A204.1 (cell line): ENCODE data around the gene AFAP1.
A peak's percentile ranks its signal among the peaks of the same experiment; 100 is the strongest.

Source experiments
- FAIRE-seq: peaks from 2 replicates; lab custom pipeline; 2012; peaks lifted over from hg19 to GRCh38; lab: Jason Lieb, UNC

The AFAP1 gene

GRCh38 chr4:7862561-7863192 lies 77.0 kb downstream of the AFAP1 start:
- no peak for FAIRE-seq

- FAIRE-seq, result no peak
Observed at GRCh38 chr4:7861440-7861881, 78.2 kb downstream of the AFAP1 start.

GRCh38 chr4:7860600-7861163 lies 79.0 kb downstream of the AFAP1 start:
- FAIRE-seq, result no peak

- FAIRE-seq, result no peak
Observed at GRCh38 chr4:7859326-7859725, 80.3 kb downstream of the AFAP1 start.

- no peak for FAIRE-seq
Observed at GRCh38 chr4:7858498-7858897, 81.2 kb downstream of the AFAP1 start.

GRCh38 chr4:7857993-7858392 lies 81.7 kb downstream of the AFAP1 start:
- FAIRE-seq, result no peak

GRCh38 chr4:7857238-7857701 lies 82.4 kb downstream of the AFAP1 start:
- no peak for FAIRE-seq

GRCh38 chr4:7855731-7856130 lies 83.9 kb downstream of the AFAP1 start:
- FAIRE-seq, result no peak

- FAIRE-seq, result no peak
Observed at GRCh38 chr4:7854697-7855370, 84.8 kb downstream of the AFAP1 start.

- FAIRE-seq, result no peak
Observed at GRCh38 chr4:7854216-7854615, 85.4 kb downstream of the AFAP1 start.

GRCh38 chr4:7853271-7853670 lies 86.4 kb downstream of the AFAP1 start:
- no peak for FAIRE-seq

GRCh38 chr4:7852568-7853185 lies 87.0 kb downstream of the AFAP1 start:
- no peak for FAIRE-seq

GRCh38 chr4:7850489-7850888 lies 89.2 kb downstream of the AFAP1 start:
- FAIRE-seq, result no peak

- no peak for FAIRE-seq
Observed at GRCh38 chr4:7847206-7847605, 92.5 kb downstream of the AFAP1 start.

- FAIRE-seq, result no peak
Observed at GRCh38 chr4:7845493-7846128, 94.0 kb downstream of the AFAP1 start.

GRCh38 chr4:7844594-7844991 lies 95.1 kb downstream of the AFAP1 start:
- no peak for FAIRE-seq

GRCh38 chr4:7843831-7844593 lies 95.6 kb downstream of the AFAP1 start:
- no peak for FAIRE-seq

GRCh38 chr4:7842384-7843279 lies 97.0 kb downstream of the AFAP1 start:
- FAIRE-seq, result peak; percentile 73

- FAIRE-seq, result peak; percentile 32
Observed at GRCh38 chr4:7841894-7842293, 97.8 kb downstream of the AFAP1 start.

- FAIRE-seq, result no peak
Observed at GRCh38 chr4:7841071-7841470, 98.6 kb downstream of the AFAP1 start.

- no peak for FAIRE-seq
Observed at GRCh38 chr4:7839856-7840255, 99.8 kb downstream of the AFAP1 start.
